PFSK-1 (cell line): Measurements from ENCODE around the gene YRDC.
A peak's percentile ranks its signal among the peaks of the same experiment; 100 is the strongest.

Experiments
- POLR2AphosphoS5 ChIP-seq: IDR thresholded peaks from 2 replicates; pipeline ENCODE4 v1.6.1; 2012; ENCODE audit warnings: low read depth, mild to moderate bottlenecking, control low read depth, low read length, moderate library complexity
- TAF1 ChIP-seq: IDR thresholded peaks from 2 replicates; pipeline ENCODE4 v1.6.1; 2012; ENCODE audit warnings: low read length, control low read depth, borderline replicate concordance; ENCODE audit not compliant: insufficient read depth
- TF ChIP-seq, protein P1 (sequence below), 2 experiments: IDR thresholded peaks; 2 replicates each; pipeline versions ENCODE4 v1.6.1 to v1.8.0; 2011 to 2012; ENCODE audit warnings: low read depth in 2 of 2, low read length in 2 of 2, control low read depth in 1 of 2, inconsistent platforms in 1 of 2, mild to moderate bottlenecking in 1 of 2, moderate library complexity in 1 of 2; ENCODE audit not compliant: insufficient read depth in 1 of 2

DNA sequence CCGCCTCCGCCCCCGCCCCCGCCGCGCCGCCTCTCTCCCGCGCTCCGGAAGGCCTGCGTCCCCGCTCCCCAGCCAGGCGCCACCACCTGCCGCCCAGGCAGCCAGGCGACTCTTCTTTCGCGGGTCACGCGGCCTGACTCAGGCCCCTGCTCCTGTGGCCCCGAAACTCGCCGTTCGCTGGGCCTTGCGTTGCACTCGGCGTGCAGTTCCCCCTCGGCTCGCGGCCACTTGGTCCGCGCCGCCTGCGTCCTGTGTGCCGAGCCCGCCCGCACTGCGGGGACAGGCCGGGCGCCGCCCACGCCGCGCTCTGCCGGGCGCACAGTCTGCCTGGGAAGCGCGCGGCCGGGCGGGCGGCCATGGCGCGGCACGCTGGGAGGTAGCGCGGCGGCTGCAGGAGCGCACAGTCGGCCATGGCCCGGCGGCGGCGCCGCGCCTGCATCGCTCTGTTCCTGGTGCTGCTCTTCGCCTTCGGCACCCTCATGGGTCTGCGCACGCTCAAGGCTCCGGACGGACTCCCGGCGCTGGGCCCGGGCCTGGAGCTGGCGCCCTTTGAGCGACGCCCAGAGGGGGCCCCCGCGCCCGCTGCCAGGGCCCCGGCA, 14.1 kb downstream of the YRDC start, which contains the start of gene MANEAL:
- TF ChIP-seq TAF1, result no peak
- TF ChIP-seq POLR2AphosphoS5, result 0 out of 2 replicates have a peak, but pooled peaks have one; percentile 21
- TF ChIP-seq, protein P1, sequence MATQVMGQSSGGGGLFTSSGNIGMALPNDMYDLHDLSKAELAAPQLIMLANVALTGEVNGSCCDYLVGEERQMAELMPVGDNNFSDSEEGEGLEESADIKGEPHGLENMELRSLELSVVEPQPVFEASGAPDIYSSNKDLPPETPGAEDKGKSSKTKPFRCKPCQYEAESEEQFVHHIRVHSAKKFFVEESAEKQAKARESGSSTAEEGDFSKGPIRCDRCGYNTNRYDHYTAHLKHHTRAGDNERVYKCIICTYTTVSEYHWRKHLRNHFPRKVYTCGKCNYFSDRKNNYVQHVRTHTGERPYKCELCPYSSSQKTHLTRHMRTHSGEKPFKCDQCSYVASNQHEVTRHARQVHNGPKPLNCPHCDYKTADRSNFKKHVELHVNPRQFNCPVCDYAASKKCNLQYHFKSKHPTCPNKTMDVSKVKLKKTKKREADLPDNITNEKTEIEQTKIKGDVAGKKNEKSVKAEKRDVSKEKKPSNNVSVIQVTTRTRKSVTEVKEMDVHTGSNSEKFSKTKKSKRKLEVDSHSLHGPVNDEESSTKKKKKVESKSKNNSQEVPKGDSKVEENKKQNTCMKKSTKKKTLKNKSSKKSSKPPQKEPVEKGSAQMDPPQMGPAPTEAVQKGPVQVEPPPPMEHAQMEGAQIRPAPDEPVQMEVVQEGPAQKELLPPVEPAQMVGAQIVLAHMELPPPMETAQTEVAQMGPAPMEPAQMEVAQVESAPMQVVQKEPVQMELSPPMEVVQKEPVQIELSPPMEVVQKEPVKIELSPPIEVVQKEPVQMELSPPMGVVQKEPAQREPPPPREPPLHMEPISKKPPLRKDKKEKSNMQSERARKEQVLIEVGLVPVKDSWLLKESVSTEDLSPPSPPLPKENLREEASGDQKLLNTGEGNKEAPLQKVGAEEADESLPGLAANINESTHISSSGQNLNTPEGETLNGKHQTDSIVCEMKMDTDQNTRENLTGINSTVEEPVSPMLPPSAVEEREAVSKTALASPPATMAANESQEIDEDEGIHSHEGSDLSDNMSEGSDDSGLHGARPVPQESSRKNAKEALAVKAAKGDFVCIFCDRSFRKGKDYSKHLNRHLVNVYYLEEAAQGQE (IDR thresholded peaks at IDR 0.05; ENCODE audit: insufficient read depth in 1 of 2, low read depth in 2 of 2, low read length in 2 of 2), result peak; percentile 29 to 44; a peak in 1 of 4 replicates
